GM21447 (cell line): ENCODE measurements around the gene WDR18.
A peak's percentile ranks its signal among the peaks of the same experiment; 100 is the strongest.

Experiments used
- ATAC-seq: cut with Tn5 transposase; IDR thresholded peaks from one replicate; pipeline ENCODE4 v1.9.1; 2021; ENCODE audit not compliant: unreplicated experiment

The WDR18 gene

DNA sequence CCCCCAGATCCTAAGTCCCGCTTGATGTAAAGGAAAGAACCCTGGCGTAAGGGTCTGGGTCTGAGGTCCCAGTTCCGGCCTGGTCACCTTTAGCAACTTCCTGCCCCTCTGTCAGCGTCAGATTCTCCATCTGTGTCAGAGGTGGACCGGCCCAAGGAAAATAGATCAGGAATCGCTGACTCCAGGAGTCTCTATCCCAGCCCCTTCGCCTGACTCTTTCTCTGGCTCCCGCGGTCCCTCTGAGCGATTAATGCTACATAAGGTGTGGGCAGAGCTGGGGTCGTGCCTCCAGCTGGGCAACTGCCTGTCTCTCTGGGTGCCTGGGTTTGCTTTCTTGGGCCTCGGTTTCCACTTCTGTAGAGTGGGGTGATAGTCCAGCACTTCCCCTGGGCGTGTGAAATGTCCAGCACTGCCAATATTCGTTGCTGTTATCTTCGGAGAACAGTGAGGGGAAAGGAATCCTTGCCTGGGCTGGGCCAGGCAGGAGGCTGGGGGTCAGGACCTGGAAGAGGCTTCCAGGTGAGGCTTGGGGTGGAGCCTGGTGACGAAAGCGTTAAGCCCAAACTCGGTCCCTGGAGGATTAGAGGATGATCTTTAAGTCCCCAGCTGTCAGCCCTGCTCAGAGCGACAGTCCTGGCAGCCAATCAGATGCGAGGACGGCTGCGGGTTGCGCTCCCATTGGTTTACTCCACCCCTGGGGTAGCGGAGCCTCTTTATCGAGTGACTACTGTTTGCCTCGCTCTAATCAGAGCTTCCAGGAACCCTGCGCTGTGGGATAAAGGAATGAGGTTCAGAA lies 56.5 kb downstream of the WDR18 start:
- peak; percentile 40 for ATAC-seq

DNA sequence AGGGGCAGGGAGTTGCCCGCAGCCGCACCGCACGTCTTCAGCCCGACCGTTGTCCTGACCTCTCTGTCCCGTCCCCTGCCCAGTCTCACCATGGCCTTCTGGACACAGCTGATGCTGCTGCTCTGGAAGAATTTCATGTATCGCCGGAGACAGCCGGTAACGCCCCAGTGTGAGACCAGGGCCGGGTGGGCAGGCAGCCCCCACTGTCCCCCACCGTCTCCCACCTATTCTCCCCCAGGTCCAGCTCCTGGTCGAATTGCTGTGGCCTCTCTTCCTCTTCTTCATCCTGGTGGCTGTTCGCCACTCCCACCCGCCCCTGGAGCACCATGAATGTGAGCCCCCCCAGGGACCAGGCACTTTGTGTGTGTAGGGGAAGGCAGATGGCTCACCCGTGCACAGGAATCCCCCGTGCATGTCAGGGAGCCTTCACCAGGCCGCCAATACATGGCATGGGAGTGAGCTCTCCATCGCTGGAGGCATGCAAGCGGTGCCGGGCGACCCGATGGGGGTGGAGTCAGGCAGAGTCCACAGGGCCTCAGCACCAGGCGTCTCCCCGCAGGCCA lies 57.2 kb downstream of the WDR18 start:
- ATAC-seq = no peak

DNA sequence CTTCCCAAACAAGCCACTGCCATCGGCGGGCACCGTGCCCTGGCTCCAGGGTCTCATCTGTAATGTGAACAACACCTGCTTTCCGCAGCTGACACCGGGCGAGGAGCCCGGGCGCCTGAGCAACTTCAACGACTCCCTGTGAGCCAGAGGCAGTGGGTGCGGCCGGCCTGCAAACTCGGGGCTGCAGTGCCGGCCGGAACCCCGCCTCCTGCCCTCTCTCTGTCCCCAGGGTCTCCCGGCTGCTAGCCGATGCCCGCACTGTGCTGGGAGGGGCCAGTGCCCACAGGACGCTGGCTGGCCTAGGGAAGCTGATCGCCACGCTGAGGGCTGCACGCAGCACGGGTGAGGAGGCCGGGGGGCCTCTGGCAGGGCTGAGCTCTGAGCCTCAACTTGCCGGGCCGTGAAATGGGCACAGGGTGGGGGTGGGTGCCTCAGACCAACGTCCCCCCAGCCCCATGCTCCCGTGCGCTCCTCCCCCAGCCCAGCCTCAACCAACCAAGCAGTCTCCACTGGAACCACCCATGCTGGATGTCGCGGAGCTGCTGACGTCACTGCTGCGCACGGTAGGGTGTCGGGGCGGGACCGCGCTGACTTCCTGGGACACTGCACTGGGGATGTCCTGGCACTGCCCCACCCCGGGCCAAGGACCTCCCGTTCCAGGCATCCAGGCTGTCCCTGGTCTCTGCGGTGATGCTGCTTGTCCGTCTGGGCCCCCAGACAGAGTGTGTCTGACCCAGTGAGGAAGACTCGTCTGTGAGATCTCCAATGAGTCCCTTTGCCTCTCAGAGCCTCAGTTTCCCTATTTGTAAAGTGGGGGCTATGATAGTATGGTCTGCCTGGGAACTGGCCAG lies 57.9 kb downstream of the WDR18 start:
- no peak for ATAC-seq

DNA sequence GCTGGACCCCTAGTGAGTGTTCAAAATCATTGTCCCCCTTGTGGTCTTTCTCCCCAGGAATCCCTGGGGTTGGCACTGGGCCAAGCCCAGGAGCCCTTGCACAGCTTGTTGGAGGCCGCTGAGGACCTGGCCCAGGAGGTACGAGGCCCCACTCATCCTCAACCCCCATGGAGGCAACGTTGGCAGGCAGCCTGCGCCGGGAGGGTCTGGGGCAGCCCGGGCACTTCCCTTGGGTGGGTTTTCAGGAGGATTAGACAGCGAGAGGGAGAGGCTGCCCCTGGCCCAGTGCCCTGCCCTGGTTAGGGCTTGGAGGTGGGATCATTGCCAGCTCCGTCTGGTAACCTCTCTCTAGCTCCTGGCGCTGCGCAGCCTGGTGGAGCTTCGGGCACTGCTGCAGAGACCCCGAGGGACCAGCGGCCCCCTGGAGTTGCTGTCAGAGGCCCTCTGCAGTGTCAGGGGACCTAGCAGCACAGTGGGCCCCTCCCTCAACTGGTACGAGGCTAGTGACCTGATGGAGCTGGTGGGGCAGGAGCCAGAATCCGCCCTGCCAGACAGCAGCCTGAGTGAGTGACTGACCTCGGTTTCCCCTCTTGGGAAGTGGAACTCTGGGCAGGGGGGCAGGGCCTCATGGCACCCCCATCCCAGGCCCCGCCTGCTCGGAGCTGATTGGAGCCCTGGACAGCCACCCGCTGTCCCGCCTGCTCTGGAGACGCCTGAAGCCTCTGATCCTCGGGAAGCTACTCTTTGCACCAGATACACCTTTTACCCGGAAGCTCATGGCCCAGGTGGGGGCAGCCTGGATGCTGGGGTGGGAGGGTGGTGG lies 58.8 kb downstream of the WDR18 start:
- ATAC-seq = no peak
